Gastroesophageal sphincter (tissue), 3 donors: ENCODE results near the gene DAPK1.
A peak's percentile ranks its signal among the peaks of the same experiment; 100 is the strongest.

Source experiments
- EP300 ChIP-seq: sonication (generic); formaldehyde crosslinking; IDR thresholded peaks from one replicate; pipeline ENCODE4 v1.6.1; 2017; ENCODE audit warnings: antibody characterized with exemption, mild to moderate bottlenecking
- POLR2A ChIP-seq, 2 donors: fragments of 450-650 bp; IDR thresholded peaks; one replicate each; pipeline ENCODE4 v1.6.1; 2017; ENCODE audit warnings: antibody characterized with exemption in 2 of 2, mild to moderate bottlenecking in 2 of 2, moderate library complexity in 1 of 2
- POLR2AphosphoS5 ChIP-seq: sonication (generic); formaldehyde crosslinking; IDR thresholded peaks from one replicate; pipeline ENCODE4 v1.6.1; 2017; ENCODE audit warnings: antibody characterized with exemption
- TF ChIP-seq, protein P1 (sequence below), 4 experiments: fragments of 200-600 bp in 2 of 4; fragments of 450-650 bp in 2 of 4; sonication (generic) in 1 of 4; IDR thresholded peaks; one replicate each; pipeline ENCODE4 v1.5.1; 2017 to 2019; ENCODE audit warnings: antibody characterized with exemption in 4 of 4, mild to moderate bottlenecking in 2 of 4, moderate library complexity in 2 of 4

DNA sequence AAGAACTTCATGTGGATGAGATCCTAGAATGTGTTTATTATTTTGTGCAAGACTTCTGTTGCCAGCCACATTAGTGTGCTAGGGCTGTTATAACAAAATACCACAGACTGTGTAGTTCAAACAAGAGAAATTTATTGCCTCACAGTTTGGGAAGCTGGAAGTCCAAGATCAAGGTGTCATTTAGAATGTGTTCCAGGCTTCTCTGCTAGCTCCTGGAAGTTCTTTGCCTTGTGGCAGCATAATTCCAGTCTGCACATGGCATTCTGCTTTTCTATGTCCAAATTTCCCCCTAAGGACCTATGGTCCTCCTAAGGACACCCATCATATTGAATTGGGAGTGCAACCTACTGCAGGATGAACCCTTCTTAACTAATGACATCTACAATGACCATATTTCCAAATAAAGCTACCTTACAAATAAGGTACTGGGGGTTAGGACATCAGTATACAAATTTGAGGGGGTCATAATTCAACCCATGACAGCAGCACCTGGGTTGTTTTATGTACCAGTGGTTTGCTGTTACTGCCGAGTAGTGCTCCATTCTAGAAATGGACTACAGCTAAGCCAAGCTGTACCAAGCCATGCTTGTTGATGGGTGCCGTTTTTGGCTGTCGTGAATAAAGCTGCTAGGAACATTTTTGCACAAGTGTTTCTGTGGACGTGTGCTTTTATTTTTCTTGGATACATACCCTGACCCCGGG is 52.7 kb downstream of the DAPK1 start:
- TF ChIP-seq, protein P1, sequence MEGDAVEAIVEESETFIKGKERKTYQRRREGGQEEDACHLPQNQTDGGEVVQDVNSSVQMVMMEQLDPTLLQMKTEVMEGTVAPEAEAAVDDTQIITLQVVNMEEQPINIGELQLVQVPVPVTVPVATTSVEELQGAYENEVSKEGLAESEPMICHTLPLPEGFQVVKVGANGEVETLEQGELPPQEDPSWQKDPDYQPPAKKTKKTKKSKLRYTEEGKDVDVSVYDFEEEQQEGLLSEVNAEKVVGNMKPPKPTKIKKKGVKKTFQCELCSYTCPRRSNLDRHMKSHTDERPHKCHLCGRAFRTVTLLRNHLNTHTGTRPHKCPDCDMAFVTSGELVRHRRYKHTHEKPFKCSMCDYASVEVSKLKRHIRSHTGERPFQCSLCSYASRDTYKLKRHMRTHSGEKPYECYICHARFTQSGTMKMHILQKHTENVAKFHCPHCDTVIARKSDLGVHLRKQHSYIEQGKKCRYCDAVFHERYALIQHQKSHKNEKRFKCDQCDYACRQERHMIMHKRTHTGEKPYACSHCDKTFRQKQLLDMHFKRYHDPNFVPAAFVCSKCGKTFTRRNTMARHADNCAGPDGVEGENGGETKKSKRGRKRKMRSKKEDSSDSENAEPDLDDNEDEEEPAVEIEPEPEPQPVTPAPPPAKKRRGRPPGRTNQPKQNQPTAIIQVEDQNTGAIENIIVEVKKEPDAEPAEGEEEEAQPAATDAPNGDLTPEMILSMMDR (IDR thresholded peaks at IDR 0.05): no peak
- TF ChIP-seq POLR2AphosphoS5: peak; percentile 71
- no peak for TF ChIP-seq POLR2A (IDR thresholded peaks at IDR 0.05)
- TF ChIP-seq EP300: no peak
